Measurements from ENCODE around the gene HDAC1. TPM values are rescaled to one million over a fixed set of nuclear protein-coding genes. Genes with fewer than 3 reads are reported as not detected.
"Not testable (repeated sequence)": the region's sequence is repeated elsewhere in the genome, so short reads cannot be mapped to it uniquely, and the experiment has no call there.

HDAC1 gene
- total RNA-seq, 1 donor from 2014 or later: 52.9 TPM

DNA sequence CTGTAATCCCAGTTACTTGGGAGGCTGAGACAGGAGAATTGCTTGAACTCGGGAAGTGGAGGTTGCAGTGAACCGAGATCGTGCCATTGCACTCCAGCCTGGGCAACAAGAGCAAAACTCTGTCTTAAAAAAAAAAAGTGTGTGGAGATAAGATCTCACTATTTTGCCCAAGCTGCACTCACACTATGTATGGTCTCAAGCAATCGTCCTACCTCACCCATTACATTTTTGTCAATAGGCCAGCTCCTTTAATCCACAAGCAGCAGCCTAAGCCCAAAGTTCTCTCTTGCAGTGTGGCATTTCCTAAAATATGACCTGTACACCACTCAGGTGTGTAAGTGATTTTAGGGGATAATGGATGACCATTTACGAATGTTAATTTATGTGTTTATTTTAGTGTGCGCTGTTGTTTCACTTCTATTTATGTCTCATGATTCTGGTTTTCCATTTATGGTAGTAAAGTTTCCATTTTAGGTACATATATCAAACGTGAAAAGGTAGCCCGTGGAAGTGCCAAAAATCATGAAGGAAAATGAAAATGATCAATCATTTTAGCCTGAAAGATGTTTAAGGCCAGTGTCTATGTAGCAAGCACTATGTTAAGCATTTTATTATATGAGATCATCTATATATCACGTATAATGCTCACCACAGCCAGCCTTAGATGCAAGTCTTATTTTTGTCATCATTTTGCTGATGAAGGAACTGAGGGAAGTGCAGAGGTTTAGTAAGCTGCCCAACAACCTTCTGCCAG is 35.2 kb upstream of the HDAC1 start:
- TF ChIP-seq, protein P1, sequence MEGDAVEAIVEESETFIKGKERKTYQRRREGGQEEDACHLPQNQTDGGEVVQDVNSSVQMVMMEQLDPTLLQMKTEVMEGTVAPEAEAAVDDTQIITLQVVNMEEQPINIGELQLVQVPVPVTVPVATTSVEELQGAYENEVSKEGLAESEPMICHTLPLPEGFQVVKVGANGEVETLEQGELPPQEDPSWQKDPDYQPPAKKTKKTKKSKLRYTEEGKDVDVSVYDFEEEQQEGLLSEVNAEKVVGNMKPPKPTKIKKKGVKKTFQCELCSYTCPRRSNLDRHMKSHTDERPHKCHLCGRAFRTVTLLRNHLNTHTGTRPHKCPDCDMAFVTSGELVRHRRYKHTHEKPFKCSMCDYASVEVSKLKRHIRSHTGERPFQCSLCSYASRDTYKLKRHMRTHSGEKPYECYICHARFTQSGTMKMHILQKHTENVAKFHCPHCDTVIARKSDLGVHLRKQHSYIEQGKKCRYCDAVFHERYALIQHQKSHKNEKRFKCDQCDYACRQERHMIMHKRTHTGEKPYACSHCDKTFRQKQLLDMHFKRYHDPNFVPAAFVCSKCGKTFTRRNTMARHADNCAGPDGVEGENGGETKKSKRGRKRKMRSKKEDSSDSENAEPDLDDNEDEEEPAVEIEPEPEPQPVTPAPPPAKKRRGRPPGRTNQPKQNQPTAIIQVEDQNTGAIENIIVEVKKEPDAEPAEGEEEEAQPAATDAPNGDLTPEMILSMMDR (IDR thresholded peaks at IDR 0.05): no peak
- Mint-ChIP-seq H3K36me3 (ENCODE audit: low read depth) (peaks cover 1% of the 10 kb centered on the region), H3K9me3 (ENCODE audit: low read depth) (no peaks in the 10 kb centered on the region), H3K27ac (ENCODE audit: unreplicated experiment) (no peak overlapping the region), H3K4me1 (ENCODE audit: low read depth) (no peaks in the 10 kb centered on the region), H3K27me3 (ENCODE audit: low read depth) (no peaks in the 10 kb centered on the region), H3K4me3 (ENCODE audit: unreplicated experiment) (no peak overlapping the region)
- no peak for DNase-seq (ENCODE audit: low spot score)

DNA sequence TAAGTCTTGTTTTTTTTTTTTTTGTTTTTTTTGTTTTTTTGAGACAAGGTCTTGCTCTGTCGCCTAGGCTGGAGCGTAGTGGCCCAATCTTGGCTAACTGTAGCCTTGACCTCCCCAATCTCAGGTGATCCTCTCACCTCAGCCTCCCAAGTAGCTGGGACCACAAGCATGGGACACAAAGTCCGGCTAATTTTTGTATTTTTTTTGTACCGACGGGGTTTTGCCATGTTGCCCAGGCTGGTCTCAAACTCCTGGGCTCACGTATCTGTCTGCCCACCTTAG is 34.7 kb upstream of the HDAC1 start:
- no peak overlapping the region for H3K27ac Mint-ChIP-seq (ENCODE audit: unreplicated experiment)
- no peak for DNase-seq (ENCODE audit: low spot score)
- no peaks in the 10 kb centered on the region for H3K27me3 Mint-ChIP-seq (ENCODE audit: low read depth)
- H3K9me3 Mint-ChIP-seq (ENCODE audit: low read depth): no peaks in the 10 kb centered on the region
- H3K4me1 Mint-ChIP-seq (ENCODE audit: low read depth): no peaks in the 10 kb centered on the region
- H3K4me3 Mint-ChIP-seq (ENCODE audit: unreplicated experiment): no peak overlapping the region
- H3K36me3 Mint-ChIP-seq (ENCODE audit: low read depth): no peaks in the 10 kb centered on the region
- TF ChIP-seq, protein P1 (IDR thresholded peaks at IDR 0.05): no peak

DNA sequence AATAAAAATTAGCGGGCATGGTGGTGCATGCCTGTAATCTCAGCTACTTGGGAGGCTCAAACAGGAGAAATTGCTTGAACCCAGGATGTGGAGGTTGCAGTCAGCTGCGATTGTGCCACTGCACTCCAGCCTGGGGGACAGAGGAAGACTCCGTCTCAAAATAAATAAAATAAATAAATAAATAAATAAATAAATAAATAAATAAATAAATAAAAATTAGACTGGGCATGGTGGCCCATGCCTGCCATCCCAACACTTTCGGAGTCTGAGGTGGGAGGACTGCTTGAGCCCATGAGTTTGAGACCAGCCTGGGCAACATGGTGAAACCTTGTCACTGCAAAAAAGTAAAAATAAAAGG is 28.7 kb upstream of the HDAC1 start:
- not testable (repeated sequence) for H3K27ac Mint-ChIP-seq (ENCODE audit: unreplicated experiment); H3K4me3 Mint-ChIP-seq (ENCODE audit: unreplicated experiment); DNase-seq (ENCODE audit: low spot score); H3K9me3 Mint-ChIP-seq (ENCODE audit: low read depth); H3K27me3 Mint-ChIP-seq (ENCODE audit: low read depth); H3K36me3 Mint-ChIP-seq (ENCODE audit: low read depth)
- peaks cover 12% of the 10 kb centered on the region for H3K4me1 Mint-ChIP-seq (ENCODE audit: low read depth)

DNA sequence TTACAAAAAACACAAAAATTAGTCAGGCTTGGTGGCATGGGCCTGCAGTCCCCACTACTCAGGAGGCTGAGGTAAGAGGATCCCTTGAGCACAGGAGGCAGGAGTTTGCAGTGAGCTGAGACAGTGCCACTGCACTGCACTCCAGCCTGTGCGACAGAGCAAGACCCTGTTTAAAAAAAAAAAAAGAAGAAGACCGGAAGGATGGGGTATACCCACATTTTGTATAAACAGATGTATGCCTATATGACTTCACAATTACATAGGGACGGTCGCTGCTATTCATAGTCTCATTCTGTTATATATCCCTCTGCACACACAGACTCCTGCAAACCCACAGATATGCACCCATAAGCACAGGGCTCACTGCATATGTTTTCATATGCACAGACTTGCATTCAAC is 28.1 kb upstream of the HDAC1 start:
- Mint-ChIP-seq H3K4me1 (ENCODE audit: low read depth) (peaks cover 12% of the 10 kb centered on the region), H3K9me3 (ENCODE audit: low read depth) (no peaks in the 10 kb centered on the region), H3K27ac (ENCODE audit: unreplicated experiment) (no peak overlapping the region), H3K36me3 (ENCODE audit: low read depth) (no peaks in the 10 kb centered on the region), H3K4me3 (ENCODE audit: unreplicated experiment) (no peak overlapping the region), H3K27me3 (ENCODE audit: low read depth) (no peaks in the 10 kb centered on the region)
- TF ChIP-seq, protein P1 (IDR thresholded peaks at IDR 0.05): no peak
- DNase-seq (ENCODE audit: low spot score): no peak

DNA sequence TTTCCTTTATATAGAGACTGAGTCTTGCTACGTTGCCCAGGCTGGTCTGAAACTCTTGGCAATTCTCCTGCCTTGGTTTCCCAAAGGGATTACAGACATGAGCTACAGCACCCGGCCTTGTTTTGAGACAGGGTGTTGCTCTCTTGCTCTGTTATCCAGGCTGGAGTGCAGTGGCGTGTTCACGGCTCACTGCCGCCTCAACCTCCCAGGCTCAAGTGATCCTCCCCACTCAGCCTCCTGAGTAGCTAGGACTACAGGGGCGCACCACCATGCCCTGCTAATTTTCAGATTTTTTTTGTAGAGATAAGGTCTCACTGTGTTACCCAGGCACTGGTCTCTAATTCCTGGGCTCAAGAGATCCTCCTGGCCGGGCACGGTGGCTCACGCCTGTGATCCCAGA is 26.0 kb upstream of the HDAC1 start:
- no peaks in the 10 kb centered on the region for H3K9me3 Mint-ChIP-seq (ENCODE audit: low read depth)
- TF ChIP-seq, protein P1 (IDR thresholded peaks at IDR 0.05): no peak
- no peaks in the 10 kb centered on the region for H3K36me3 Mint-ChIP-seq (ENCODE audit: low read depth)
- no peaks in the 10 kb centered on the region for H3K27me3 Mint-ChIP-seq (ENCODE audit: low read depth)
- H3K4me3 Mint-ChIP-seq (ENCODE audit: unreplicated experiment): no peak overlapping the region
- H3K4me1 Mint-ChIP-seq (ENCODE audit: low read depth): peaks cover 12% of the 10 kb centered on the region
- no peak overlapping the region for H3K27ac Mint-ChIP-seq (ENCODE audit: unreplicated experiment)
- no peak for DNase-seq (ENCODE audit: low spot score)

DNA sequence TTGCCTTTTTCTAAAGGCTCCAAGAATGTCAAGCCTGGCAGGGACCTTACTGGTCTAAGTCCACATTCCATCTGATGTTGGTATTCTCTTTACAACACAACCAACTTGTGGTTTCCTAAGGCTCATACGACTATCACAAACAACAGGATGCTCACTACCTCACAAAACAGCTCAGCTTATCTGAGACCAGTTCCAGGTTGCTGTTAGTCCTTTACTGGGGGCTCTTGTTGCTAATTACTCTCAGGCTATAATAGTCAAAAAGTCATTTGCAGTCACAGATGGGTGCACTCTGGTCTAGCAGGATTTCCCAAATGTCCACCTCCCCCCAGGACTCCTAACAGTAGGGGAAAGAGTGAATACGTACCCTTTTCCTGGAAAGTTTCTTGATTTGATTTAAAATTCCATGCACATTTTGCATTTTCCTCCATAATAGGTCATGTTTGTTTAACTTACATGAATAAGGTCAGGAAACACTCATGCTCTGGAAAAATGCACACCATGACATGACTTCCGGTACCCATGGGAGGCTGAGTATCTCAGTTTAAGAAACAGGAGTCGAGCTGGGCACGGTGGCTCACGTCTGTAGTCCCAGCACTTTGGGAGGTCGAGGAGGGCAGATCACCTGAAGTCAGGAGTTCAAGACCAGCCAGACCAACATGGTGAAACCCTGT is 24.8 kb upstream of the HDAC1 start:
- peak overlapping the region; percentile 92 for H3K27ac Mint-ChIP-seq (ENCODE audit: unreplicated experiment)
- H3K36me3 Mint-ChIP-seq (ENCODE audit: low read depth): no peaks in the 10 kb centered on the region
- peaks cover 12% of the 10 kb centered on the region for H3K4me1 Mint-ChIP-seq (ENCODE audit: low read depth)
- H3K9me3 Mint-ChIP-seq (ENCODE audit: low read depth): no peaks in the 10 kb centered on the region
- peaks cover 2% of the 10 kb centered on the region for H3K27me3 Mint-ChIP-seq (ENCODE audit: low read depth)
- TF ChIP-seq, protein P1 (IDR thresholded peaks at IDR 0.05): no peak
- H3K4me3 Mint-ChIP-seq (ENCODE audit: unreplicated experiment): no peak overlapping the region
- DNase-seq (ENCODE audit: low spot score): no peak

Measured in chondrocyte (in vitro differentiated cells).